HG03575 (cell line): ENCODE measurements around the gene GSTCD.
"Not testable (repeated sequence)": the region's sequence is repeated elsewhere in the genome, so short reads cannot be mapped to it uniquely, and the experiment has no call there.

Source experiments
- ATAC-seq: cut with Tn5 transposase; IDR thresholded peaks from one replicate; pipeline ENCODE4 v1.9.1; 2021; ENCODE audit not compliant: unreplicated experiment, insufficient number of reproducible peaks, low FRiP score; ENCODE audit errors: extremely low read depth

GSTCD gene, protein sequence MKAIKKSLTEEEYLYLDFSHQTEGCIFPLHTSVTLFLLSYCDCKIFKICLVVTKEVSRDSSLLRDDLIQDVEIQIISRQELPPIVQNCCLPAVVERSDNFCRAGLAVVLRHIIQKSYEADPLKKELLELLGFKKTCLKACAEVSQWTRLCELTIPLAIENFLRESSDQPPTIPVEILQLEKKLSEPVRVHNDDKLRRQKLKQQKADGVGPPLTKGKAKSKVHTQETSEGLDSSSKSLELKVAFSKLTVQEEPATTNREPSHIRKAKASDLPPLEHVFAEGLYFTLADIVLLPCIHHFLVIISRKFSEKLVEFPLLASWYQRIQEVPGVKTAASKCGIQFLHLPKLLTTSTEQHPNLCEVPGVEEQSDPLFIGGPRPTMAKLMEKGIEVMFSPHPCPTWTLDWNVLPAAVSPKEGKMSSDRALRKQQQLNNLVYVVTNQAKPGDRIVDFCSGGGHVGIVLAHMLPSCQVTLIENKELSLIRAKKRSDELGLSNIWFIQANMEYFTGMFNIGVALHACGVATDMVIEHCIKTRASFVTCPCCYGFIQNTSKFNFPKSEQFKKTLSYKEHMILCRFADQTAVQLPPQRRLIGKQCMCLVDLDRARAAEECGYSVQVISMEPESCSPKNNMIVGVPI

DNA sequence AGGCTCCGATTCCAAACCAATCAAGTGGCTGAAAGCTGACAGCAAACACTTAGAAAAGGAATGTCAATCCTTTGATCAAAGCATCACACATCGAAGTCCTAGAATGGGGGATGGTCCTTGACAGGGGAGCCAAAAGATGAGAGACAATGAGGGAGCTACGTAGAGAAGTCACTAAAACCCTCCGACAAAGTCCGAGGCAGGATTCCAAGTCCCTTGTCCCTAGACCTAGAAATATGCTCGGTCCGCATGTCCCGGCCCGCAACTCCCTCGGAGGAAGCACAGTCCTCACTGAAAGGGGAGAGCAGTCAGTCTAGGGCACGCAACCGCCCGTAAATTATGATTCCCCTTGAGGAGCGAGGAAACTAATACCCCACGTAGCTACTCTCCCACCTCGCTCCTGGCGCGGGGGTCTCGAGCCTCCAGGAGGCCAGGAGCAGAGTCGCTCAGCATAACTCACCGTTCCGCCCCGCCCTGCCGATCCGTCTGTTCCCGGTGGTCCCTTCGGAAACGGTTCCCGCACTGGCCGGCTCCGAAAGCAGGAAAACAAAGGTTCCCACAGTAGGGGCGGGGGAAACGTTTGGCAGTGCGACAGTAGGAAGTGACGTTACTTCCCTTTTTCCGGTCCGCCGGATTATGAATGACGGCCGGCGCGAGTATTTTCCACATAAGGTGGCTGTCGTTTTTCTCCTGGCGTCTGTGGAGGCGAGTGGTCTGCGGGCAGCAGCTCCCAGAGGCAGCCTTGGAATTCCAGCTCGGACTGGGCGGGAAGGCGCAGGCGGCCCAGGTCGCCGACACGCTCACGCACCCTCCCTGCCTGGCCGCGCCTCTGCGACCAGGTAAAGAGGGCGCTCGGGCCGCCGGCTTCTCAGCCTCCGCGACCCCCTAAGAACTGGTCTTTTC is at the start of gene GSTCD, which contains the start of gene INTS12:
TSS of gene GSTCD (plus strand) at position 604 of the 900 bp plus-strand sequence. CDS start 8,830 bp downstream, outside the sequence.
TSS of gene INTS12 (minus strand) at position 509 of the 900 bp plus-strand sequence. CDS start 8,684 bp downstream, outside the sequence.
- ATAC-seq = peak; percentile 66

DNA sequence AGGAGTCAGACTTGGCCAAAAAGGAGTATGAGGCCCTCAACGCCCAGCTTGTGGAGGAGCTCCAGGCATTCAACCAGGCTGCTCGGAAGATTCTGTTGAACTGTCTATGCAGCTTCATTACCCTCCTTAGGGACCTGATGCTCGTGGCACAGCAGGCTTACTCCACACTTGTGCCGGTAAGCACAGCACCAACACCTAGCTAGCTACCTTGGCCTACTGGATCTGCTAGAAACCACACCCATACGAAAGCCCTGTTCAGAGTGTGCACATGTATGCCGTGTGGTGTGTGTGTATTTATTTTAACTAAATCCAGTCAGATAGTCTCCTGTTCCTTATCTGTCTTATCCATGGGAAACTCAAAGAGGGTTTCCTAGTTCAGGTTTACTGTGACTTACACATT is 49.4 kb upstream of the GSTCD start:
- ATAC-seq = no peak

DNA sequence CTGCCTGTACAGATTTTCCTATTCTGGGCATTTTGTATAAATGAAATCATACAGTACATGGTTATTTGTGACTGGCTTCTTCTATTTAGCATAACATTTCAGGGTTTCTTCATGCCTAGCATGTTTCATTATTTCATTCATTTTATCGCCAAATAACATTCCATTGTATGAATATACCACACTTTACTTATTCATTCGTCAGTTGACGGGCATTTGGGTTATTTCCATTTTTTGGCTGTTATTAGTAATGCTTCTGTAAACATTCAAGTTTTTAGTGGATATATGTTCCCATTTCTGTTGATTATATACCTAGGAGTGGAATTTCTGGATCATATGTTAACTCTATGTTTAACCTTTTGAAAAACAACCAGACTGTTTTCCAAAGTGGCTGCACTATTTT is 47.6 kb upstream of the GSTCD start:
- ATAC-seq = no peak

DNA sequence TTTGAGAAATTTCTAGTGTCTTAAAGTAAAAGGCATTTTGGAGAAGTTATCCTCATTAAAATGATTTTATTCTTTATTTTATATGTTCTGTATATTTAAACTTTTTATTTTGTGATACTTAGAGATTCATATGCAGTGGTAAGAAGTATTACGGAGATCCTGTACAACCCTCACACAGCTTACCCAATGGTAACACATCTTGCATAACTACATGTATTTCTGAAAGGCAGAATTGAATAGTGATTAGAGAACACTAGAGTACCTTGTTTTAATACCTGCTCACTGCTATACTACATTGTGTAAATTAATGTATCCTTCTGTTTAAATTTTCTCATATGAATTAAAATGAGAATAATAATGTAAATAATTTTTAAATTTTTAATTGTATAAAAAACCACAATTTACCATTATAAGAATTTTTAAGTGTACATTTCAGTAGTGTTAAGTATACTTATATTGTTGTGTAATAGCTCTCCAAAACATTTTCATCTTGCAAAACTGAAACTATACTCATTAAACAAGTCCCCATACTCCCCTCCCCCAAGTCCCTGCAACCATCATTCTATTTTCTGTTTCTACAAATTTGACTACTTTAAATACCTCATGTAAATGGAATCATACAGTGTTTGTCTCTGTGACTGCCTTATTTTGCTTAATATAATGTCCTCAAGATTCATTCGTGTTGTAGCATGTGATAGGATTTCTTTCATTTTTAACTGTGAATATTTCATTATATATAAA is 45.5 kb upstream of the GSTCD start:
- no peak for ATAC-seq

DNA sequence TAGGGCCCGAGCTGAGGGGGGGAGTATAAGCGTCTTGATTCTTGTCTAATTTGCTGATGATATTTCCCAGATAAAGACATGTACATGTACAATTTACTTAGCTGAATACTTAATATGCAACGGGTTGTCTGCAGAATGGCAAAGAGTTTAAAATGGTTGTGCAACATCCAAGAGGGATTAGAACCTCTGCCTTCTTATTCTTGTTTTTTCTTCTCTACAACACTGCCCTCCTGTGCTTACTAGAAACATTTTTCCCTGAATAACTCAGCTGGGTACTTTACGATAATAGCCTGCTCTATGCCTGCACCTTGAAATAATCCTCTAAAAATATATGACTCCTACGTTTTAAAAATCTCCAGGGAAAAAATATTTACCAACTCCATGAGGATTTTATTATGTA is 41.9 kb upstream of the GSTCD start:
- no peak for ATAC-seq

DNA sequence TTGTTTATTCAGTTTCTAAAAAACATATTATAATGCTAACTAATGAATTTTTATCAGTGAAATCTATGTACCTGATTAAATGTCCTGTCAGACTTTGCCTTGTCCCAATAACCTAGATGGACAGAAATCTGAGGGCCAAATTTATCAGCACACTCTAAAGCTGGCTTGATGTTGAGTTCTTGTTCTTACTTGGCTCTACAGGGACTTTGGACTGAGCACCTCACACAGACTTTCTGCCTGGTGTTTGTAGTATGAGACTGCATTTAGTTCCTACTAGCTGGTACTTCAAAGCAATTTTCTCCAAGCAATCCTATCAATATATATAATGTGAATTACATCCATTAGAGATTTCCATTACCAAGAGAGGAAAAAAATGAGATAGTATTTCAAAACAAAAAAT is 37.9 kb upstream of the GSTCD start:
- no peak for ATAC-seq

DNA sequence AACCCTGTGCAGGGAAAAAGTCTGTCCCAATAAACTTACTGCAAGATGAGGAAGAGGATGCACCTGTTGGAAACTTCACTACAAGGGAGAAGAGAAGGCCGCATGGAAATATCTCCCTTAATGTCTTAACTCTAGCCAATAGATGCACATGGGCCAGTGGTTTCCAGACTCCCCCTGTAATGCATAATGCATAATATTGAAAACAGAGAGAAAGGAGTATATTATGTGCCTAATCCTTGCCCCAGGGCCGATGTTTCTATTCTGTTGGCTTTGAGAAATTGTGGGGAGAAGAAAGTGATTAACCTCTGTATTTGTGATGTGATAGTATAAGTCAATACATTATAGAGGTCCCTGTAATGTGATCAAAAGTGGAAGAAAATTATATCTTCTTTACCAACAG is 37.3 kb upstream of the GSTCD start:
- no peak for ATAC-seq

DNA sequence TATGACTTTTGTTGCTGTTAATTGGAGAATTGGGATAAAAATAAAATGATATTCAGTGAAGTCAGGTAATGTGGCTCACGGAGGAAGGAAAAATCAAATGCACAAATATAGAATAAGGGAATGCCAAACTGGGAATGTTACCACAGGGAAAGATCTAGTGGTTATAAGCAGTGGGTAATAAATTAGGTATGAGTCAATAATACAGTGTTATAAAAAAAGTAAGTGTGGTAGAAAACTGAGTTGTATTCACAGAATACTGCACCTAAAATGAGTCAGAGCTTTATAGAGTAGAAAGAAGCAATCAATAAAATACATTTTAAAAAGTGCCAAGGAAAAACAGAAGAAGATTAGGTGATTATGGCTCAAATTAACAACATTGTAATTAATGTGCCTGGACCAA is 34.6 kb upstream of the GSTCD start:
- ATAC-seq = no peak

DNA sequence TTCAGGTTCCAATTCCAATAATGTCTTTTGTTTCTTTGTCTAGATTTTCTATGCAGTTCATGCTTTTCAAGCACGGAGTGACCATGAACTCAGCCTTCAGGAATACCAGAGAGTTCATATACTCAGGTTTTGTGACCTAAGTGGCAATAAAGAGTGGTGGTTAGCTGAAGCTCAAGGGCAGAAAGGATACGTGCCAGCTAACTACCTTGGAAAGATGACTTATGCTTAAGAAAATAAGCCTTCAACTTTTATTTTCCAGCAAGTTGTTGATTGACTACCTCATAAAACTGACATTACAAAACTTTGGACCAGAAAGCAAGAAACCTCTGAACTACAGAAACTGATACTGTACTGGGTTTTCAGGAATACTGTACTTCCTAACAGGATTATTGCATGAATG is 30.9 kb upstream of the GSTCD start:
- ATAC-seq = no peak

DNA sequence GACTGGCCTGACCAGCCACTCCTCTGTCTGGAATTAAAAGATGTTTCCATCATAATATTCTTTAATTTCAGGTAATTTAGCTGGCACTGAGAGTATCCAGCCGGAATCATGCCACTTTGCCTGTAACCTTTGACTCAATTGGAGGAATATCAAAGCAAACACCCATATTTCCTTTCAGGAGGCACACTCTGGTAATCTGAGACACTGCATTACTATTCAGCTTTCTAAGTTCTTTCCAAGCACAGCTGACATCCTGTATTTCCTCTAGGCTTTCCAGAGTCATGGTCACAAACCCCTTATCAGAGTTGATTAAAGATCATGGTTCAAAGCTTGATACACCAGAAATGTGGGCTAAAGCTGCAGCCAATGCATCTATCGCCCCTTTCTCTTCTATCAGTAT is 29.4 kb upstream of the GSTCD start:
- no peak for ATAC-seq

DNA sequence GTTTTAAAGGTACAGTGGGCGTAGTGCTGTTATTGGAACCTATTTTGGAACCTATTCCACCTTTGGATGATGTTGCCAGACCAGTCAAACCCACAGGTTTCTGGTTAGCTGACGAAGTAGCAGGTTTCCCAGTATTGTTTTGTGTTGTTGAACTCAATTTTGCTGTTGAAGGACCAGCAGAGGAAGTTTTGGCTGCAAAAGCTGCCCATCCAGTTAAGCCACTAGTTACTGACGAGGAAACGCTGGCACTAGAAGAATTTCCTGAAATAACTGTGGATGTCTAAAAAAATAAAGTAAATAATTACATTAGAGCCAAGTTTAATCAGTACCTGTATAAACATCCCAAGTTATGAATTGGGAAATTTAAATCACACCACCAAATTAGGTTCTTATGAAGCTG is 25.5 kb upstream of the GSTCD start:
- no peak for ATAC-seq

DNA sequence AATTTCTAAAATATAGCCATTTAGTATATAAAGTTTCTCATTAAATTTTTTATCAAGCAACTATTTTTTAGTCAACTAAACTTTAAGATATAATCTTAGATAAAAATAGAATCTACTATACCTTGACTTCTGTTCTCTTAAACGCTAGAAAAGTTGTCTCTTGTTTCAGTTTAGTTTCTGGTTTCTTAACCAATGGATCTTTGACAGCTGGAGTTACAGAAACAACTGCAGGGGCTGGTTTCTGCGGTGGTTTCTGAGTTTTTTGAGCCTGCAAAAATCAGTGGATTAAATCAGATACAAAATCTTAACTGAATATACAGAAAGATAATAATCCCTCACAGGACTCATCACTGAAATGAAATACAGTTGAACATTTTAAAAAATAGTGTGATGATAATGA is 22.0 kb upstream of the GSTCD start:
- no peak for ATAC-seq

DNA sequence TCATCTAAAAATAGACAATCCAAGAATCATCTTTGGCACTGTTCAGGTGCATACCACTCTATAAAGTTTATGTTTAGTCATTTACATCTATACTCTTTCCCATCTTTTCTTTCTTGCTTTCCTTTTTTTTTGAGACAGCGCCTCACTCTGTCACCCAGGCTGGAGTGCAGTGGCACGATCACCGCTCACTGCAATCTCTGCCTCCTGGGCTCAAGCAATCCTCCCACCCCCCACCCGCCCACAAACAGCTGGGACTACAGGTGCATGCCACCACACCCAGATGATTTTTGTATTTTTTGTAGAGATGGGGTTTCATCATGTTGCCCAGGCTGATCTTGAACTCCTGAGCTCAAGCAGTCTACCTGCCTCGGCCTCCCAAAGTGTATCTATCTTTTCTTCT is 13.8 kb upstream of the GSTCD start:
- ATAC-seq = not testable (repeated sequence)

DNA sequence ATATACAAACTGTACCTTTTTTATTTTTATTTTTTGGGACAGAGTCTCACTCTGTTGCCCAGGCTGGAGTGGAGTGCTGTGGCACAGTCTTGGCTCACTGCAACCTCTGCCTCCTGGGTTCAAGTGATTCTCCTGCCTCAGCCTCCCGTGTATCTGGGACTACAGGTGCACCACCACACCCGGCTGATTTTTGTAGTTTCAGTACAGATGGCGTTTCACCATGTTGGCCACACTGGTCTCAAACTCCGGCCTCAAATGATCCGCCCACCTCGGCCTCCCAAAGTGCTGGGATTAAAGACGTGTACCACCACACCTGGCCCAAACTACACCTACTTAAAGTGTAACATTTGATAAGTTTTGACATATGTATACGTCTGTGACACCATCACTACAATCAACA is 12.8 kb upstream of the GSTCD start:
- ATAC-seq = not testable (repeated sequence)

DNA sequence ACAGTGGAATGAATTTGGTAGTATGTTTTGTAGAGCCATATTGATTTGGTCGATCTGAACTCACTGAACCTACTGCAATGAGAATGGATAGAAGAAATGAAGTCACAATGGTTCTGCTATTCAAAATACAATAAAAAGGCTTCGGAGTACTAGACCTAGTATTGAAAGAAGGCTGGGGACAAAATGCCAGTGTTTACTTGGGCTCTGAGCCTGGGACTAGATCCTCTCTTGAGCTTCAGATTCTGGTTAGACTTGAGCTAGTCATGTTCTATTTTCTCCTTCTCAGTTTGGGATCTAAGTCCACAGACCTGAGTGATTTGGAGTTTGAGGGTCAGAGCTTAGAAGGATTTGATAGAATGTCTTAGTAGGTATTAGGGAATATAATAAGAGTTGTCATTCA is 10.0 kb upstream of the GSTCD start:
- ATAC-seq = no peak

DNA sequence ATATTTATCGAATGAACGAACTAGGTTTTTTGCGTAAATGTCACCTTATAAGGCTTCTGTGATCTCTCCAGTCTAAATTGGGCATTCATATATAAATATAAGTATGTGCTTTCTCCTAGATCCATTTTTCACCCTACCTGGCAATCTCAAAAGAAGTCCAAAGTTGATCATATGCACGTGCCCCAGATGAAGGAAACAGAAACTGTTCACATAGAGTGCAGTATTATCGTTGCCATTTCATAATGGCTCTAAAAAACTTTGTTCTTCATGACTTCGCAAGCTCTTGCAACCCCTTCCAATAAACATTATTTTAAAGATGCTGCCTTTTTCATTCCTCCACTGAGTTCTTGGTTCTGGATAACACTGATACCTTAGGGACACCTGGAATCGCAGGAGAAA is 803 bp upstream of the GSTCD start:
- no peak for ATAC-seq

DNA sequence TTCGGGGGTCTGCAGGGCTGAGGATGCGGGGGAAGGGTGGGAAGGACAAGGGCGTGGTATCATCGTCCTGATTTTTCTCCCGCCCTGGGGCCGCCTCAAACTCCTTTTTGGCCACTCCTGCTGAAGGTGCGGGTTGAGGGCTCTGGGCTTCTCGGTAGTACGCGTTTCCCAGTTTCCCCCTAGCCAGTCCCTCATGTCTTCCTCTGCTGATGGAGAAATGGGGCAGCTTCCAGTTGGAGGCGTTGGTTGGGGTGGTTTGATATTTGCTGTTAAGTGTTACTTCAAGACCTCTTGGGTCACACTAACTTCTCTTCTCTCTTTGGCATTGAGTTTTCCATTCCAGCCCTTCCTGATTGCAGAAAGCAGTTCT is 482 bp downstream of the GSTCD start:
- ATAC-seq = no peak

DNA sequence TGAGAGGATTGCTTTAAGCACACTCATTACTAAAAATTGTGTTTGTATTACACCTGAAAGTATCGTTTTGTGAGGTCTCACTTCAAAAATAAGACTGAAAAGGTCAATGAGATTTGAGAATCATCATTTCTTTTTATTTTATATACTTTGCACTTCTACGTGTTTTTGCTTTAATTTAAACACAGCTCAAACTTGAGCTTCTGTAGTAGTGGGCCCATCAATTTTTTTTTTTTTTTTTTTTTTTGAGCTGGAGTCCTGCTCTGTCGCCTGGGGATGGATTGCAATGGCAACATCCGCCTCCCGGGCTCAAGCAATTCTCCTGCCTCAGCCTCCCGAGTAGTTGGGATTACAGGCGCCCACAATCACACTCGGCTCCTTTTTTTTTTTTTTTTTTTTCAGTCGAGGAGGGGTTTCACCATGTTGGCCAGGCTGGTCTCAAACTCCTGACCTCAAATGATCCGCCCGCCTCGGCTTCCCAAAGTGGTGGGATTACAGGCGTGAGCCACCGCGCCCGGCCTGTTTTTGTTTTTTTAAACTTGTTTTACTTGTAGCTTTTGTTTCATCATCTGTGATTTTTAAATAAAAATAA is 1.5 kb downstream of the GSTCD start:
- ATAC-seq = no peak

DNA sequence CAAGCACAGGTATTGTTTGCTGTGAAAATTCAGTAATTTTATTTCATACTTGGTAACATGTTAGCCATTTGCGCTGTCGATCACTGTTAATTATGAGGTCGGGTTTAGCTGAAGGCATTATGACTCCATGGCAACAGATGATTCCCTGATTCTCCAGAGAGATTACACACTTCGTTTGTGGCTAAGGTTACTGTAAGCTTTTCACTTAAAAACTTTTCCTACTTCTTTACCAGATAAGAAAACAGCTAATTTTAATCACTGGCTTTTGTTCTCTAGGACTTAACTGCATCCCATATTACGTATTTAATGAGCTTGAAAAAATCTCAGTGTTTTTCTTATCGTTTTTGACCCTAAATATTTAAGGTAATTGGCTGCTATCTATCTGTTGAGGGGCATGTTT is 2.1 kb downstream of the GSTCD start:
- ATAC-seq = no peak
